PFSK-1 (cell line): ENCODE results near the gene DMAC1.

Experiments
- POLR2AphosphoS5 ChIP-seq: IDR thresholded peaks from 2 replicates; pipeline ENCODE4 v1.6.1; 2012; ENCODE audit warnings: low read depth, mild to moderate bottlenecking, control low read depth, low read length, moderate library complexity
- REST ChIP-seq, 2 experiments: IDR thresholded peaks; 2 replicates each; pipeline versions ENCODE4 v1.6.1 to v1.8.0; 2011 to 2012; ENCODE audit warnings: low read depth in 2 of 2, low read length in 2 of 2, control low read depth in 1 of 2, inconsistent platforms in 1 of 2, mild to moderate bottlenecking in 1 of 2, moderate library complexity in 1 of 2; ENCODE audit not compliant: insufficient read depth in 1 of 2
- SIN3A ChIP-seq: IDR thresholded peaks from 2 replicates; pipeline ENCODE4 v1.6.1; 2012; ENCODE audit warnings: mild to moderate bottlenecking, low read length, moderate library complexity, borderline replicate concordance; ENCODE audit not compliant: insufficient read depth
- TAF1 ChIP-seq: IDR thresholded peaks from 2 replicates; pipeline ENCODE4 v1.6.1; 2012; ENCODE audit warnings: low read length, control low read depth, borderline replicate concordance; ENCODE audit not compliant: insufficient read depth

GRCh38 chr9:7841831-7842230 is 42.3 kb upstream of the DMAC1 start:
- TF ChIP-seq SIN3A (no peak), POLR2AphosphoS5 (no peak), REST (IDR thresholded peaks at IDR 0.05; ENCODE audit: insufficient read depth in 1 of 2, low read depth in 2 of 2, low read length in 2 of 2) (no peak), TAF1 (no peak)
